GM19035 (cell line): Measurements from ENCODE around the gene METAP2.

Experiments used
- ATAC-seq: cut with Tn5 transposase; IDR thresholded peaks from one replicate; pipeline ENCODE4 v1.9.1; 2021; ENCODE audit not compliant: unreplicated experiment

The METAP2 gene

DNA sequence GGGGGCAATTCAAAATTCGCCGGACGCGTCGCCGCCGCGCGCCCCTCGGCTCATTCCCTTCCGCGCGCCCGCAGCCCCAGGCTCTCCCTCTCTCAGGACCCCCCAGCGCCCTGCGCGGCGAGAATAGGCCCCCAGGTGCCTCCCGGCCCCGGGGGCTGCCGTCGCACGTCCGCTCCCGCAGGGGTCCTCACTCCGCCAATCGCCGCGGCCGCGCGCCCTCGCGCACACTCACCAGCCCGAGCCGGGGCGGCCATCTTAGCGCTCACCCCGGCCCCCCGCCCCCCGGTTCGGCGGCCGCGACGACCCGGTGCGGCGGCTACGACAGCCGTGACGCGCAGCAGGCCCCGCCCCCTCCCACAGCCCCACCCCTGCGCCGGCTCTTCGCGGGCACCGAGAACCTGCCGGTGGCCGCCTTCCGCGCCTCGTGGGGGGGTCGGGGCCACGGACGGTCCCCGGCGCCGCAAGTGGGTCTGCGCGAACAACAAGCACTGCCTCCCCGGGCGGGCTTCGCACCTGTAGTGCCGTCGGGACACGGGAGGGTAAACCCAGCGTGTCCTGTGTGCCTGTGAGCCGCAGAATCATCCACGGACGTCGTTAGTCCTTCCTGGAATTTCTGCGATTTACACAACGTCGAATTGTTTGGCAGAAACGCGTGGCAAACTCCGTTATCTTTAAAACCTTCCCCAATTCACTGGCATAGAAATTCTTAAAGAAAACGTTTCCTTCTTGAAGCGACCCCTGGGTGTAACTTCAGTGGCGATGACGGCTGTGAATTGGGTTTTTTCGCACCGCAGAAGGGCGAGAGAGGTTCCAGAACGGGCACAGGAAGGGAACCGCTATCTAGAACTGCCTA is 74.8 kb downstream of the METAP2 start:
- ATAC-seq, result no peak

DNA sequence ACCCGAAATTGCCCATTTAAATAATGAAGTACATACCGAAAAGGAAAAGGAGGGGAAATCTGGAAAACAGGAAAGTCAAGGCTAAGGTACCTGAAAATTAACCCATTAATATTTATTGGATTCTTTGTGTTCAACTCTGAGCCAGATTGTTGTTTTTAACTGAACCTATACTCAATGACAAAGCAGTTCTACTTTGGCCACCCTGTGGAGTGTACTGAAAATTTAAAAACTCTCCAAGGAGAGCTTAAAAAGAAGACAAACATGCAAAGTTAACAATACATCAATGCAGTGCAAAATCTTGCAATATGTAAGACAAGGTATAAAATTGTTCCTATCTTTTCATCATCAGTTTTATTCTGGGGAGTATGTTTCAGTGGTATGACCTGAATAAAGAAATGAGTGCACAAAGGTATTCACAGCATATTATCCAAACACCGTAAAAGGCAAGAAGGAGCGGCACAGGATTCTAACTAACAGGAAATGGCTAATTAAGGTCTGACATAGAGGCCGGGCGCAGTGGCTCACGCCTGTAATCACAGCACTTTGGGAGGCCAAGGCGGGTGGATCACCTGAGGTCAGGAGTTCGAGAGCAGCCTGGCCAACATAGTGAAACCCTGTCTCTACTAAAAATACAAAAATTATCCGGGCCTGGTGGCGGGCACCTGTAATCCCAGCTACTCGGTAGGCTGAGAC is 75.6 kb downstream of the METAP2 start:
- ATAC-seq, result no peak

DNA sequence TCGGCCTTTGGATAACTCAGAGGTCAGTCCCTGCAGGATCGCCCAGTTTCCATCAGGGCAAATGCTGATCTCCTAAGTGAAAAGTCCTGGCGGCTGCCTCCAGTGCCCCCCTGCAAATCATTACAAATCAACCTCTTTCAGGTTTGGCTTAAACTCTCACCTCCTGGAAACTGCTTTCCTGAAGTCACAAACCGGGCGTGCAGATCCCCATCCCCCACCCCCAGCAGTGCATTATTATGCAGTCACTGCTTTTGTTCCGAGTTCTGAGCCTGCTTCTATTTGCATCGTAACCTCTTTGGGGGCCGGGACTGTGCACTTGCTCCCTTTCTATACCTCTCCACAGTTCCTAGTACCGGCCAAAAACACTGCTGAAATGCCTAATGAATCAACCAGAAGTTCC is 77.4 kb downstream of the METAP2 start, which contains the start of gene USP44:
Gene USP44, minus strand, starts transcription at position 172 of the 400 bp plus-strand sequence. CDS start 17,220 bp downstream, outside the sequence.
- ATAC-seq, result no peak

DNA sequence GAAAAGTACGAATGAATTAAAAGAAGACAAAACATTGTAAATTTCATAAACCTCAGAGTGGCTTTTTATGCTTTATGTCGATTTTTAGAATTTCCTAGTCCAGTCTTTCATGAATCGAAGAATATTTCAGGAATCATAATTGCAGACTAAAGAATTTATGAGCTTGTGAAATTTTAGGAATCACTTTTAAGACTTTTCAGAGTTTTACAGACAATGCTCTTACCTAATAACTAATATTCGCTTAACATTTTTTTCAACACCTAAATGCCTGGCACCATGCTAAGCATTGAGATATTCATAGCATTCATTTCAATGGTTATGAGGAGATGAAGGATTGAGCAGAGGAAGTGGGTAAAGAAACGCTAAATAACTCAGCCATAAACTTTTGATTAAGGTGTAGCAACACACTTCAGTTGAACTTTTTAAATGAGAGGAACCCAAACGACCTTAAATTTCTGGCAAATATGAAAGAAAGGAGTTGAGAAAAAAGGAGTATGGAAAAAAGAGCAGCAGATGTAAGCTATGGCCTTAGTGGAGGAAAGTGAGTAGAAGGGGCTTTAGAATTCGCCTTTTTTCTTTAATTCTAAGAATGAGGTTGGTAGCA is 78.1 kb downstream of the METAP2 start:
- ATAC-seq, result no peak

DNA sequence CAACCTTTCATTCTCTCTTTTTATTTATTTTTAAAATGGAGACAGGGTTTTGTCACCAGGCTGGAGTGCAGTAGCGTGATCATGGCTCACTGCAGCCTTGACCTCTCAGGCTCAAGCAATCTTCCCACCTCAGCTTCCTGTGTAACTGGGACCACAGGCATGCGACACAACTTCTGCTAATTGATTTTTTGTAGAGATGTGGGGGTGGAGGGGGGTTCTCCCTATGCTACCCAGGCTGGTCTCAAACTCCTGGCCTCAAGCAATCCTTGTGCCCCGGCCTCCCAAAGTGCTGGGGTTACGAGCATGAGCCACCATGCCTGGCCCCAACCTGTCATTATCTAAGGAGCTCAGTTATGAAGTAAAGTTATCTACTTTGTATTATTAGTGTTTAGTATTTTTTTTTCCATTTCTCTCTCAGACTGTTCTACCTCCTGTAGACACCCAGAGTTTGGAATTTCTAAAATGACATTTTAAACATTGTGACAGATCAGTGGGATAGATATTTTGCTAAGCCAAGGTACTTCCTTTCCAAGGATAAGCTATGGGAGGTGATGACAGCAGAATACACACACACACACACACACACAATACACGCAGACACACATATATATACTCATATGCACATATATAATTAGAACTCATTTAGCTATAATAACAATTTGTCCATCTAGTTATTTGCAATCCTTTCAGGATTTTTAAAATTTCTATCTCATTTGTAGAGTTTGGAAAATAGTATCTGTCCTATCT is 79.4 kb downstream of the METAP2 start:
- no peak for ATAC-seq

DNA sequence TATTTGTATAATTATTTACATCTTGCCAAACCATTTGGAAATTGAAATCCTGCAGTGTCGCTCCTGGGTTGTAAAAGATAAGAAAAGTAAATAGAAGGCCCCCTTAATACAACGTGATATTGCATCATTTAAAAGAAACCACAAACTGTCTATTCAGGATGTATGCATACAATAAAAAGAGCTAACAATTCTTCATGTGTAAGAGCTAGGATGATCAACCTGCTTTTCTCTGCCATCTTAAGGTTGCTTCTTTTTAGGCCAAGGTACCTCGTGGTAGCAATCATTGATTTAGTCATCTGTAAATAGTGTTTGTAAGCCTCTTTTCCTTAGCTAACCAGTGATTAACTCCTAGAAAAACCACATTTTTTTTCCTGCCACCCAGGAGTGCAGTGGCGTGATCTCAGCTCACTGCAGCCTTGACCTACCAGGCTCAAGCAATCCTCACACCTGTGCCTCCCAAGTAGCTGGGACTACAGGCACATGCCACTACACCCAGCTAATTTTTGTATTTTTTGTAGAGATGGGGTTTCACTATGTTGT is 80.7 kb downstream of the METAP2 start:
- no peak for ATAC-seq

DNA sequence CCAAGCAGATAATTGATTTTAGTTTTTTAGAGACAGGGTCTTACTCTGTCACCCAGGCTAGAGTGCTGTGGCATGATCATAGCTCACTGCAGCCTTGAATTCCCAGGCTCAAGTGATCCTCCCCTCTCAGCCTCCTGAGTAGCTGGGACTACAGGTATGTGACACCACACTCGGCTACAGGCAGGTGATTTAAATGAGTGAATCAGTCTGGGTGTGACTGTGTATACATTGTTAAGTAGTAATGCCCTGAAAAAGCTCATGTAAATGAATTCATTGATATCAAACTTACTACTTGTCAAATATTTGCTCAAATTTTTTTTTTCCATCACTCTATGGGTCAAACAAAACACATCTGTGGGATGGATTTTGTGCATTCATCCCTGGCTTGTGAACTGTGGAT is 83.7 kb downstream of the METAP2 start:
- ATAC-seq, result no peak
